ENCODE data around the gene VPS39. TPM values are rescaled to one million over a fixed set of nuclear protein-coding genes. Genes with fewer than 3 reads are reported as not detected.

VPS39 gene
- total RNA-seq, 1 experiment from 2014 or later: 55.2 TPM

- H3K9me3 ChIP-seq (ENCODE audit: control insufficient read depth, insufficient read depth, low read depth, low read length): no peaks in the 10 kb centered on the region
- H3K27ac ChIP-seq (ENCODE audit: low read length): no peak overlapping the region
- no peak overlapping the region for H3K4me3 ChIP-seq (ENCODE audit: low read depth in 2 of 2, low read length in 2 of 2)
- H3K36me3 ChIP-seq (ENCODE audit: control insufficient read depth, insufficient read depth, low read length): peaks cover 21% of the 10 kb centered on the region; the same call in 1 of the 2 replicates
- intact Hi-C loops (cut with micrococcal nuclease; ENCODE audit: unreplicated experiment): no loop called here
- in situ Hi-C loops (cut with HindIII; ENCODE audit: low pct_unique_long_range_greater_than_20kb, low sequenced_read_pairs): no loop called here
- no peaks in the 10 kb centered on the region for H3K27me3 ChIP-seq (ENCODE audit: control insufficient read depth, insufficient read depth, low read length)
- ChIA-PET CTCF (no interaction called here), POLR2A (no interaction called here)
- no peaks in the 10 kb centered on the region for H3K4me1 ChIP-seq (ENCODE audit: control insufficient read depth, insufficient read depth, low read length)
- no TSS peak for BruUV-seq (replicated peaks)
- ATAC-seq (no peak), DNase-seq (ENCODE audit: low read depth, low spot score) (no peak)
- TF ChIP-seq TCF7L2 (IDR thresholded peaks at IDR 0.05; ENCODE audit: low read depth, low read length) (no peak), CTCF (IDR thresholded peaks at IDR 0.05) (no peak), POLR2AphosphoS5 (IDR thresholded peaks at IDR 0.05; ENCODE audit: low read depth, low read length) (no peak), REST (IDR thresholded peaks at IDR 0.05; ENCODE audit: insufficient read depth in 1 of 2, low read depth in 2 of 2, low read length in 1 of 2) (no peak), SIN3A (IDR thresholded peaks at IDR 0.05; ENCODE audit: borderline replicate concordance, insufficient read depth, low read depth, low read length) (no peak)
Measured at GRCh38 chr15:42159381-42160015, 48.6 kb downstream of the VPS39 start.

GRCh38 chr15:42158941-42159340 is 49.2 kb downstream of the VPS39 start:
- CTCF ChIA-PET: no interaction called here
- ATAC-seq (no peak), DNase-seq (ENCODE audit: low read depth, low spot score) (no peak)
- no peak overlapping the region for H3K27ac ChIP-seq (ENCODE audit: low read length)
- intact Hi-C loops (cut with micrococcal nuclease; ENCODE audit: unreplicated experiment) (no loop called here), in situ Hi-C loops (cut with HindIII; ENCODE audit: low pct_unique_long_range_greater_than_20kb, low sequenced_read_pairs) (no loop called here)
- POLR2A ChIA-PET: no interaction called here
- H3K9me3 ChIP-seq (ENCODE audit: control insufficient read depth, insufficient read depth, low read depth, low read length): no peaks in the 10 kb centered on the region
- no peak for TF ChIP-seq TCF7L2 (IDR thresholded peaks at IDR 0.05; ENCODE audit: low read depth, low read length)
- TF ChIP-seq CTCF (IDR thresholded peaks at IDR 0.05): no peak
- H3K36me3 ChIP-seq (ENCODE audit: control insufficient read depth, insufficient read depth, low read length): peaks cover 18% of the 10 kb centered on the region; the same call in 1 of the 2 replicates
- no peaks in the 10 kb centered on the region for H3K4me1 ChIP-seq (ENCODE audit: control insufficient read depth, insufficient read depth, low read length)
- no peaks in the 10 kb centered on the region for H3K27me3 ChIP-seq (ENCODE audit: control insufficient read depth, insufficient read depth, low read length)
- no TSS peak for BruUV-seq (replicated peaks)
- no peak overlapping the region for H3K4me3 ChIP-seq (ENCODE audit: low read depth in 2 of 2, low read length in 2 of 2)

Data from Panc1 (cell line).